Suprapubic skin (tissue), 4 donors: ENCODE results near the gene MAD1L1. TPM values are rescaled to one million over a fixed set of nuclear protein-coding genes. Genes with fewer than 3 reads are reported as not detected.

Source experiments
- DNase-seq, 2 donors: peaks; one replicate each; pipeline ENCODE4 v3.0.0-alpha.2; 2019; ENCODE audit warnings: low spot score in 2 of 2
- H3K27ac ChIP-seq: fragments of 200-600 bp; sonication (generic); one replicate; pipeline ENCODE4 v1.5.1; 2019
- H3K27me3 ChIP-seq: fragments of 200-600 bp; sonication (generic); one replicate; pipeline ENCODE4 v1.5.1; 2019
- H3K36me3 ChIP-seq: fragments of 200-600 bp; sonication (generic); one replicate; pipeline ENCODE4 v1.5.1; 2019
- H3K4me1 ChIP-seq: fragments of 200-600 bp; sonication (generic); one replicate; pipeline ENCODE4 v1.5.1; 2019
- H3K4me3 ChIP-seq: fragments of 200-600 bp; sonication (generic); one replicate; pipeline ENCODE4 v1.5.1; 2019; ENCODE audit warnings: mild to moderate bottlenecking
- H3K9me3 ChIP-seq: fragments of 200-600 bp; sonication (generic); one replicate; pipeline ENCODE4 v1.5.1; 2019
- CTCF ChIP-seq, 2 donors: fragments of 200-600 bp in 1 of 2; fragments of 450-650 bp in 1 of 2; sonication (generic) in 1 of 2; IDR thresholded peaks; one replicate each; pipeline ENCODE4 v1.5.1; 2016 to 2019; ENCODE audit warnings: antibody characterized with exemption in 2 of 2, mild to moderate bottlenecking in 1 of 2, moderate library complexity in 1 of 2
- EP300 ChIP-seq: sonication (generic); formaldehyde crosslinking; IDR thresholded peaks from one replicate; pipeline ENCODE4 v1.6.1; 2017; ENCODE audit warnings: antibody characterized with exemption
- POLR2A ChIP-seq, 2 donors: fragments of 450-650 bp; IDR thresholded peaks; one replicate each; pipeline ENCODE4 v1.6.1; 2017; ENCODE audit warnings: antibody characterized with exemption in 2 of 2, mild to moderate bottlenecking in 2 of 2, moderate library complexity in 2 of 2
- POLR2AphosphoS5 ChIP-seq, 3 donors: sonication (generic); formaldehyde crosslinking; IDR thresholded peaks; one replicate each; pipeline ENCODE4 v1.6.1; 2017; ENCODE audit warnings: antibody characterized with exemption in 3 of 3
- WGBS: methylation state at CpG from one replicate; pipeline ENCODE4 v1.1.5; 2018; 5-methylcytosine and 5-hydroxymethylcytosine counted together
- total RNA-seq, 4 donors: library from RNA; depleted of rRNA; stranded (reverse); fragments of >200 nt; gene quantifications; one replicate each; pipeline ENCODE4 v1.1.0, GENCODE V29; 2016

The MAD1L1 gene
- total RNA-seq, 4 donors from 2014 or later, result 53.2 to 69.8 (median 62.2) TPM

GRCh38 chr7:1867370-1868260, 365.1 kb downstream of the MAD1L1 start:
- Histone ChIP-seq H3K27me3 (no peaks in the 10 kb centered on the region), H3K4me3 (no peak overlapping the region), H3K36me3 (no peaks in the 10 kb centered on the region), H3K4me1 (no peaks in the 10 kb centered on the region), H3K27ac (no peak overlapping the region), H3K9me3 (no peaks in the 10 kb centered on the region)
- DNase-seq, result no peak
- TF ChIP-seq EP300 (no peak), POLR2AphosphoS5 (IDR thresholded peaks at IDR 0.05) (no peak), CTCF (IDR thresholded peaks at IDR 0.05) (no peak), POLR2A (IDR thresholded peaks at IDR 0.05) (no peak)
- WGBS, result 94% methylated on average over 22 of the region's 29 CpGs

- WGBS, result 88% methylated on average over 14 of the region's 15 CpGs
- DNase-seq, result no peak
Measured at GRCh38 chr7:1866601-1867000, 366.1 kb downstream of the MAD1L1 start.

GRCh38 chr7:1865571-1866255, 367.0 kb downstream of the MAD1L1 start:
- TF ChIP-seq POLR2AphosphoS5 (IDR thresholded peaks at IDR 0.05) (no peak), CTCF (IDR thresholded peaks at IDR 0.05) (no peak), POLR2A (IDR thresholded peaks at IDR 0.05) (no peak), EP300 (no peak)
- no peak for DNase-seq
- 87% methylated on average over 9 of the region's 19 CpGs for WGBS

More at GRCh38 chr7:1866601-1867000, 366.1 kb downstream of the MAD1L1 start:
- Histone ChIP-seq H3K4me3 (no peak overlapping the region), H3K27ac (no peak overlapping the region), H3K4me1 (no peaks in the 10 kb centered on the region), H3K27me3 (no peaks in the 10 kb centered on the region), H3K36me3 (no peaks in the 10 kb centered on the region), H3K9me3 (no peaks in the 10 kb centered on the region)
- TF ChIP-seq CTCF (IDR thresholded peaks at IDR 0.05) (no peak), POLR2A (IDR thresholded peaks at IDR 0.05) (no peak), EP300 (no peak), POLR2AphosphoS5 (IDR thresholded peaks at IDR 0.05) (no peak)

GRCh38 chr7:1865000-1865555, 367.7 kb downstream of the MAD1L1 start:
- no peak for DNase-seq
- no peaks in the 10 kb centered on the region for H3K9me3 ChIP-seq
- TF ChIP-seq EP300 (no peak), POLR2AphosphoS5 (IDR thresholded peaks at IDR 0.05) (no peak), POLR2A (IDR thresholded peaks at IDR 0.05) (no peak), CTCF (IDR thresholded peaks at IDR 0.05) (no peak)
- no peaks in the 10 kb centered on the region for H3K36me3 ChIP-seq
- no peaks in the 10 kb centered on the region for H3K4me1 ChIP-seq
- H3K27ac ChIP-seq, result no peak overlapping the region
- H3K27me3 ChIP-seq, result no peaks in the 10 kb centered on the region
- WGBS, result 100% methylated on average over 4 of the region's 14 CpGs
- H3K4me3 ChIP-seq, result no peak overlapping the region

More at GRCh38 chr7:1865571-1866255, 367.0 kb downstream of the MAD1L1 start:
- no peaks in the 10 kb centered on the region for H3K9me3 ChIP-seq
- no peaks in the 10 kb centered on the region for H3K27me3 ChIP-seq
- no peaks in the 10 kb centered on the region for H3K36me3 ChIP-seq
- no peak overlapping the region for H3K27ac ChIP-seq
- H3K4me1 ChIP-seq, result no peaks in the 10 kb centered on the region
- H3K4me3 ChIP-seq, result no peak overlapping the region
